HG03135 (cell line): Measurements from ENCODE around the gene RCAN3.
"Not testable (repeated sequence)": the region's sequence is repeated elsewhere in the genome, so short reads cannot be mapped to it uniquely, and the experiment has no call there.

Experiments used
- ATAC-seq: cut with Tn5 transposase; IDR thresholded peaks from one replicate; pipeline ENCODE4 v1.9.1; 2021; ENCODE audit warnings: mild to moderate bottlenecking, moderate library complexity; ENCODE audit not compliant: unreplicated experiment

The RCAN3 gene

GRCh38 chr1:24502709-24503058 is at the start of gene RCAN3:
Gene RCAN3 (plus strand): TSS chr1:24502836. CDS start chr1:24514373, 11,537 bp downstream.
- peak; percentile 62 for ATAC-seq

- no peak for ATAC-seq
Observed at GRCh38 chr1:24452922-24453485, 49.6 kb upstream of the RCAN3 start.

- ATAC-seq, result no peak
Observed at GRCh38 chr1:24454673-24455072, 48.0 kb upstream of the RCAN3 start.

- ATAC-seq, result no peak
Observed at GRCh38 chr1:24455272-24455671, 47.4 kb upstream of the RCAN3 start.

GRCh38 chr1:24457866-24458265 is 44.8 kb upstream of the RCAN3 start:
- ATAC-seq, result no peak

- ATAC-seq, result no peak
Observed at GRCh38 chr1:24459551-24460266, 42.9 kb upstream of the RCAN3 start.

GRCh38 chr1:24462128-24462527 is 40.5 kb upstream of the RCAN3 start:
- not testable (repeated sequence) for ATAC-seq

GRCh38 chr1:24463776-24464735 is 38.6 kb upstream of the RCAN3 start:
- ATAC-seq, result no peak

- ATAC-seq, result no peak
Observed at GRCh38 chr1:24465099-24465498, 37.5 kb upstream of the RCAN3 start.

- no peak for ATAC-seq
Observed at GRCh38 chr1:24465638-24466037, 37.0 kb upstream of the RCAN3 start.

- ATAC-seq, result no peak
Observed at GRCh38 chr1:24468685-24469316, 33.8 kb upstream of the RCAN3 start.

GRCh38 chr1:24470592-24470991 is 32.0 kb upstream of the RCAN3 start:
- ATAC-seq, result no peak

- ATAC-seq, result no peak
Observed at GRCh38 chr1:24472527-24473251, 29.9 kb upstream of the RCAN3 start.

- ATAC-seq, result no peak
Observed at GRCh38 chr1:24474193-24474592, 28.4 kb upstream of the RCAN3 start.

- no peak for ATAC-seq
Observed at GRCh38 chr1:24475700-24476099, 26.9 kb upstream of the RCAN3 start.

GRCh38 chr1:24476571-24476970 is 26.1 kb upstream of the RCAN3 start:
- ATAC-seq, result no peak

- ATAC-seq, result no peak
Observed at GRCh38 chr1:24477309-24477708, 25.3 kb upstream of the RCAN3 start.

GRCh38 chr1:24481101-24481500 is 21.5 kb upstream of the RCAN3 start:
- no peak for ATAC-seq

- ATAC-seq, result no peak
Observed at GRCh38 chr1:24481843-24482610, 20.6 kb upstream of the RCAN3 start.

- no peak for ATAC-seq
Observed at GRCh38 chr1:24483441-24483840, 19.2 kb upstream of the RCAN3 start.
